ENCODE measurements around the gene DCC.

The DCC gene

DNA sequence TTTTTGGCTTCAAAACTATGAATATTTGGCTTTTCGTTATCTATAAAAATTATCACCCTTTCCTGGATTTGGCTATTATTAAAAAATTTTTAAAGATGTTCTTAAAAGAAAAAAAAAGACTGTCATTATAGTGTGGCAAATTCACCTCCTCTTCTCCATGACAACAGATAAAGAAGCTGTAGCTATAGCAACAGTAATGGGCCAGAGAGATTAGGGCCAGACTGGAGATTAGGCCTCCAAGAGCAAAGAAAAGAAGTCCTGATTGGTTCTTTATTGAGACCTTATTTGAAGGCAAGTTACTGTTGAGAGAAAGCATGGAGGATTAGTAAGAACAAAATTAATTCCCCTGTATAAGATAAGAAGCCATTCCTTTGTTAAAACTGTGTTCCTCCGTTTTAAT lies 812.5 kb downstream of the DCC start:
- Histone ChIP-seq H3K27ac (ENCODE audit: low read depth, low read length, severe bottlenecking) (no peak overlapping the region), H3K36me3 (ENCODE audit: control insufficient read depth, insufficient read depth, low read length) (no peaks in the 10 kb centered on the region), H3K9me3 (ENCODE audit: control insufficient read depth, low read length) (no peaks in the 10 kb centered on the region), H3K4me1 (ENCODE audit: control insufficient read depth, insufficient read depth, low read length, poor library complexity, severe bottlenecking) (no peaks in the 10 kb centered on the region), H3K4me3 (ENCODE audit: extremely low read depth, insufficient read depth, low read length, poor library complexity, severe bottlenecking) (no peak overlapping the region)
- 100% methylated on average over 1 of the region's 2 CpGs for WGBS, 2 experiments (ENCODE audit: insufficient coverage in 2 of 2)

GRCh38 chr18:53153281-53153680 lies 813.3 kb downstream of the DCC start:
- WGBS, 2 experiments (ENCODE audit: insufficient coverage in 2 of 2), result no CpG with 5 or more reads among the region's 4 CpGs
- H3K4me3 ChIP-seq (ENCODE audit: extremely low read depth, insufficient read depth, low read length, poor library complexity, severe bottlenecking), result no peak overlapping the region

GRCh38 chr18:53153800-53154199 lies 813.8 kb downstream of the DCC start:
- no peaks in the 10 kb centered on the region for H3K4me1 ChIP-seq (ENCODE audit: control insufficient read depth, insufficient read depth, low read length, poor library complexity, severe bottlenecking)
- 68 to 85% methylated on average over 2 to 4 of the region's 5 CpGs for WGBS, 2 experiments (ENCODE audit: insufficient coverage in 2 of 2)
- no peak overlapping the region for H3K27ac ChIP-seq (ENCODE audit: low read depth, low read length, severe bottlenecking)
- no peaks in the 10 kb centered on the region for H3K36me3 ChIP-seq (ENCODE audit: control insufficient read depth, insufficient read depth, low read length)
- H3K9me3 ChIP-seq (ENCODE audit: control insufficient read depth, low read length), result no peaks in the 10 kb centered on the region
- no peak overlapping the region for H3K4me3 ChIP-seq (ENCODE audit: extremely low read depth, insufficient read depth, low read length, poor library complexity, severe bottlenecking)

More at GRCh38 chr18:53153281-53153680, 813.3 kb downstream of the DCC start:
- Histone ChIP-seq H3K36me3 (ENCODE audit: control insufficient read depth, insufficient read depth, low read length) (no peaks in the 10 kb centered on the region), H3K9me3 (ENCODE audit: control insufficient read depth, low read length) (no peaks in the 10 kb centered on the region), H3K27ac (ENCODE audit: low read depth, low read length, severe bottlenecking) (no peak overlapping the region), H3K4me1 (ENCODE audit: control insufficient read depth, insufficient read depth, low read length, poor library complexity, severe bottlenecking) (no peaks in the 10 kb centered on the region)

- WGBS, 2 experiments (ENCODE audit: insufficient coverage in 2 of 2), result 71% methylated on average over 1 of the region's 1 CpG; no CpG with 5 or more reads in 1 of the 2 experiments
- no peaks in the 10 kb centered on the region for H3K9me3 ChIP-seq (ENCODE audit: control insufficient read depth, low read length)
- no peaks in the 10 kb centered on the region for H3K4me1 ChIP-seq (ENCODE audit: control insufficient read depth, insufficient read depth, low read length, poor library complexity, severe bottlenecking)
These were observed 825.8 kb downstream of the DCC start for GRCh38 chr18:53165770-53166169.

GRCh38 chr18:53169346-53169745 lies 829.3 kb downstream of the DCC start:
- H3K36me3 ChIP-seq (ENCODE audit: control insufficient read depth, insufficient read depth, low read length), result no peaks in the 10 kb centered on the region
- no peaks in the 10 kb centered on the region for H3K4me1 ChIP-seq (ENCODE audit: control insufficient read depth, insufficient read depth, low read length, poor library complexity, severe bottlenecking)
- no peak overlapping the region for H3K4me3 ChIP-seq (ENCODE audit: extremely low read depth, insufficient read depth, low read length, poor library complexity, severe bottlenecking)
- whole genome bisulfite sequencing, 2 experiments (ENCODE audit: insufficient coverage in 2 of 2), result 100% methylated on average over 3 of the region's 5 CpGs; no CpG with 5 or more reads in 1 of the 2 experiments
- no peaks in the 10 kb centered on the region for H3K9me3 ChIP-seq (ENCODE audit: control insufficient read depth, low read length)
- H3K27ac ChIP-seq (ENCODE audit: low read depth, low read length, severe bottlenecking), result no peak overlapping the region

More at GRCh38 chr18:53165770-53166169, 825.8 kb downstream of the DCC start:
- Histone ChIP-seq H3K4me3 (ENCODE audit: extremely low read depth, insufficient read depth, low read length, poor library complexity, severe bottlenecking) (no peak overlapping the region), H3K36me3 (ENCODE audit: control insufficient read depth, insufficient read depth, low read length) (no peaks in the 10 kb centered on the region), H3K27ac (ENCODE audit: low read depth, low read length, severe bottlenecking) (no peak overlapping the region)

DNA sequence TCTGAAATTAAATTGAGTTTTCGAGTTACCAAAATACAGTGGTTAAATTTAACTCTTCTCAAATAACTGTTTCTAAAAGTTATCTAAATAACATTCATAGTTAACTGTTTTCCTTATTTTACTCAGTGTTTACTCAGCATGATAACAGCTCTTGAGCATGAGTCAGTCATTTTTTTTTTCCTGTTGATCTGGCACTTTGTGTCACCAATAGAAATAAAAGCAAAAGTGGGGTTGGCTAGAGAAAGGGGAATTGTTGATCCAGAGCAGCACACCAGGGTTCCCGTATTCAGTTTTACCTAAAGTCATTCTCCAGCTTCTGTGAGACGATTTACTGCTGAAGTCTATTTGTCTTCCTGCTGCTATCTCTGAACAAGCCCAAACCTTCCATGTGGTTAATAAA lies 851.6 kb downstream of the DCC start:
- 63% methylated on average over 2 of the region's 3 CpGs; no CpG with 5 or more reads in 1 of the 2 experiments for WGBS, 2 experiments (ENCODE audit: insufficient coverage in 2 of 2)
- no peak overlapping the region for H3K4me3 ChIP-seq (ENCODE audit: extremely low read depth, insufficient read depth, low read length, poor library complexity, severe bottlenecking)

GRCh38 chr18:53193870-53194269 lies 853.9 kb downstream of the DCC start:
- H3K27ac ChIP-seq (ENCODE audit: low read depth, low read length, severe bottlenecking), result no peak overlapping the region
- H3K36me3 ChIP-seq (ENCODE audit: control insufficient read depth, insufficient read depth, low read length), result no peaks in the 10 kb centered on the region
- H3K9me3 ChIP-seq (ENCODE audit: control insufficient read depth, low read length), result no peaks in the 10 kb centered on the region
- no peak overlapping the region for H3K4me3 ChIP-seq (ENCODE audit: extremely low read depth, insufficient read depth, low read length, poor library complexity, severe bottlenecking)
- H3K4me1 ChIP-seq (ENCODE audit: control insufficient read depth, insufficient read depth, low read length, poor library complexity, severe bottlenecking), result no peaks in the 10 kb centered on the region

More for the DNA sequence above, 851.6 kb downstream of the DCC start:
- H3K9me3 ChIP-seq (ENCODE audit: control insufficient read depth, low read length), result no peaks in the 10 kb centered on the region
- no peaks in the 10 kb centered on the region for H3K36me3 ChIP-seq (ENCODE audit: control insufficient read depth, insufficient read depth, low read length)
- H3K27ac ChIP-seq (ENCODE audit: low read depth, low read length, severe bottlenecking), result no peak overlapping the region
- H3K4me1 ChIP-seq (ENCODE audit: control insufficient read depth, insufficient read depth, low read length, poor library complexity, severe bottlenecking), result no peaks in the 10 kb centered on the region

- H3K4me1 ChIP-seq (ENCODE audit: control insufficient read depth, insufficient read depth, low read length, poor library complexity, severe bottlenecking), result no peaks in the 10 kb centered on the region
- no peaks in the 10 kb centered on the region for H3K36me3 ChIP-seq (ENCODE audit: control insufficient read depth, insufficient read depth, low read length)
- no peak overlapping the region for H3K27ac ChIP-seq (ENCODE audit: low read depth, low read length, severe bottlenecking)
- no peak overlapping the region for H3K4me3 ChIP-seq (ENCODE audit: extremely low read depth, insufficient read depth, low read length, poor library complexity, severe bottlenecking)
- no peaks in the 10 kb centered on the region for H3K9me3 ChIP-seq (ENCODE audit: control insufficient read depth, low read length)
These were observed 879.9 kb downstream of the DCC start for GRCh38 chr18:53219853-53220252.

- Histone ChIP-seq H3K36me3 (ENCODE audit: control insufficient read depth, insufficient read depth, low read length) (no peaks in the 10 kb centered on the region), H3K27ac (ENCODE audit: low read depth, low read length, severe bottlenecking) (no peak overlapping the region), H3K4me1 (ENCODE audit: control insufficient read depth, insufficient read depth, low read length, poor library complexity, severe bottlenecking) (no peaks in the 10 kb centered on the region), H3K4me3 (ENCODE audit: extremely low read depth, insufficient read depth, low read length, poor library complexity, severe bottlenecking) (no peak overlapping the region), H3K9me3 (ENCODE audit: control insufficient read depth, low read length) (no peaks in the 10 kb centered on the region)
- 89 to 93% methylated on average over 5 to 6 of the region's 6 CpGs for WGBS, 2 experiments (ENCODE audit: insufficient coverage in 2 of 2)
These were observed 884.3 kb downstream of the DCC start for GRCh38 chr18:53224128-53224778.

- Histone ChIP-seq H3K27ac (ENCODE audit: low read depth, low read length, severe bottlenecking) (no peak overlapping the region), H3K9me3 (ENCODE audit: control insufficient read depth, low read length) (no peaks in the 10 kb centered on the region), H3K4me3 (ENCODE audit: extremely low read depth, insufficient read depth, low read length, poor library complexity, severe bottlenecking) (no peak overlapping the region), H3K36me3 (ENCODE audit: control insufficient read depth, insufficient read depth, low read length) (no peaks in the 10 kb centered on the region), H3K4me1 (ENCODE audit: control insufficient read depth, insufficient read depth, low read length, poor library complexity, severe bottlenecking) (no peaks in the 10 kb centered on the region)
- 87 to 92% methylated on average over 3 of the region's 3 CpGs for WGBS, 2 experiments (ENCODE audit: insufficient coverage in 2 of 2)
These were observed 885.7 kb downstream of the DCC start for GRCh38 chr18:53225567-53226325.

DNA sequence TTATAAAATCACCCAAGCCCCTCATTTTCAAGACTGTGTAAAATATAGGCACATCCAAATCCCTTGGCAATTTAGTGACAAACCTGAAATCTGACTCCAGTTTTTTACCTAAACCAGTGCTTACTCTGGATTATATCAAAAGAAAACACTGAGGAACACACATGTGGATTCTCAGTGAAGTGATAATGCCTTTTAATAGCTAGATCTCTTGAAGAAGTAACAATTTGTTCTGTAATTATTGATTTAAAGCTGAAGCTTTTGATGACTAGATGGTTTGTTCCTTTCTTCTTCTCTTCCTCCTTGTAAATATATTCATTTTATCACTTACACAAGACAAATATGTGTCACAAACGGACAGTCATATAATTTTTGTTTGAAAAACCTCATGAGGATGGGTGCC lies 894.6 kb downstream of the DCC start:
- Histone ChIP-seq H3K4me3 (ENCODE audit: extremely low read depth, insufficient read depth, low read length, poor library complexity, severe bottlenecking) (no peak overlapping the region), H3K9me3 (ENCODE audit: control insufficient read depth, low read length) (no peaks in the 10 kb centered on the region), H3K27ac (ENCODE audit: low read depth, low read length, severe bottlenecking) (no peak overlapping the region), H3K36me3 (ENCODE audit: control insufficient read depth, insufficient read depth, low read length) (no peaks in the 10 kb centered on the region), H3K4me1 (ENCODE audit: control insufficient read depth, insufficient read depth, low read length, poor library complexity, severe bottlenecking) (no peaks in the 10 kb centered on the region)
- WGBS, 2 experiments (ENCODE audit: insufficient coverage in 2 of 2), result no CpG with 5 or more reads among the region's 1 CpG
